HUDEP-2 (cell line): ENCODE measurements around the gene CCDC150.
"Not testable (repeated sequence)": the region's sequence is repeated elsewhere in the genome, so short reads cannot be mapped to it uniquely, and the experiment has no call there.

Experiments
- DNase-seq, 76 experiments: peaks; one replicate each; lab custom pipeline; 2025; ENCODE audit not compliant: unreplicated experiment in 76 of 76; lab: John Stamatoyannopoulos, UW

CCDC150 gene

DNA sequence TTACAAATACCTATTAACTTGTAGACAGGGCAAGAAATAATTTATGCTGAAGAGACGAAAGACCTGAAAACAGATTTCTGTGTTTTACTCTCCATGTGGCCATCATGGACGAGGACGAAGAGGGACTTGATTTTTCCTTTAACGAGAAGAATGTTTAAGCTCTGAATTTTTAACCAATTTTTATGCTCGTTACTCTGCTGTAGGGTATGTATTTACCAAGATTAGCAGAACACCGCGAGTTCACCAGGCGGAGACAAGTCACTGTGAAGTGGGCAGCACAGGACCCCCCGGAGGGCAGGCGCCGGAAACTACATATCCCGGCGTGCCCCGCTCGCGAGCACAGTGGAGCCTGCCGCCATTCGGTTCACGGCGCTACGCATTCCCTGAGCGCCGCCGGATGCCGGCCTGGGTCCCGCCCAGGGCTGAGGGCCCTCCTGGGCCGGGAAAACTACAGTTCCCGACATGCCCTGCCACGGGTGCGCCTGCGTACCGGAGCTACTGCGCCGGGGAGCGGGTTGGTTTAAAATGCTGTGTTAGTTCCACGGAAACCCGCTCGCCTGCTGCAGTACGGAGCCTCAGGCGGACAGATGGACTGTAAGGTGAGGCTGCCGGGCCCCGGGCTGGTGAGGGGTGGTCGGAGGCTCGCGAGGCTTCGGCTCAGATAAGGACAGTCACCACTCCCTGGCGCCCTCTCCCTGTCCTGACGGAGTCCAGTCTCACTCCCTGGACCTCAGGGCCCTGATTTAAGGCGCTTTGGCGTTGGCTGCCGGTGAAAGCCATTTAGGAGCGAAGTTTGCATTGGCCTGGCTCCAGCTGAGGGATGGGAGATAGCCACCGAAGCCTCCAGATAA lies at the start of gene CCDC150:
CCDC150 (plus strand) TSS at position 536 of the 851 bp plus-strand sequence; CDS start at position 588, 52 bp downstream.
- DNase-seq, result peak in 75 of 76 experiments; percentile 22 to 95 (median 87)

DNA sequence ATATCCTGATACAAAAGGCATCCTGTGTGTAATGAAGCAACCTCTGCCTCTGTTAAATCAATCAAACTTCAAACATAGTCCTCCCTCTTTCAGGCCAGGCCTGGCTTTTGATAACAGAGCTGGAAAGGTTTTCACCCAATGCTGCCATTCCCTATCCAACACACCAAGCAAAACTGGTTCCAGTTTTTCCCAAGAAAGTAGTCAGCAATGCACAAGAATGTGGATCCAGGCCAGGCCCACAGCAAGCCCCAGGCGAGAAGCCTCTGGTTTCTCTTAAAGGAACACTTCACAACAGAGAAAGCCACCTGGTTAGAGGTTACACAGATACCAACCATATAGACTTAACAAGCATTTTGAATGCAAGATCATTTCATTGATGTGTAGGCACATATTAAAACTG lies 49.2 kb upstream of the CCDC150 start:
- no peak for DNase-seq

DNA sequence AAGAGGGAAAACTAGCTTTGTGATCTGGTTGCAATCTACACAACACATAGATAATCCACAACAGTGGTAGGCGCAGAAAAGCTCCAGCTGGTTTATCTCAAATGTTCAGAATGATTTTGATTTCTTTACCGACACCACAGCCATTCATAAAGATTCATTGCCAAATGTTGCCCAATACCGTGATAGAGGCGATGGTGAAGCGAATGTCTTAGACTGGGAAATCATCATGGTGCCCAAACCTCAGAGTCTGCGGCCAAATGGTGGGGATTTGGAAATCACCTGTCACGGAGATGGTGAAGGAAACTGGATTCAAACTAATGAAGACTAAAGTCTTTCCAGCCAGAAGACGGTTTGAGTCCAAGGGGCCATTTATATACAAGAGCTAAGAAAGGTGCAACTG lies 48.5 kb upstream of the CCDC150 start:
- no peak for DNase-seq

- DNase-seq, result no peak
These were observed 47.9 kb upstream of the CCDC150 start for GRCh38 chr2:196591621-196592022.

- no peak for DNase-seq
These were observed 47.1 kb upstream of the CCDC150 start for GRCh38 chr2:196592331-196592910.

- DNase-seq, result peak in 2 of 76 experiments; percentile 2 to 5
These were observed 46.3 kb upstream of the CCDC150 start, which contains the start of gene HECW2 for GRCh38 chr2:196592911-196593881. Gene HECW2, minus strand, starts transcription at chr2:196593554.

DNA sequence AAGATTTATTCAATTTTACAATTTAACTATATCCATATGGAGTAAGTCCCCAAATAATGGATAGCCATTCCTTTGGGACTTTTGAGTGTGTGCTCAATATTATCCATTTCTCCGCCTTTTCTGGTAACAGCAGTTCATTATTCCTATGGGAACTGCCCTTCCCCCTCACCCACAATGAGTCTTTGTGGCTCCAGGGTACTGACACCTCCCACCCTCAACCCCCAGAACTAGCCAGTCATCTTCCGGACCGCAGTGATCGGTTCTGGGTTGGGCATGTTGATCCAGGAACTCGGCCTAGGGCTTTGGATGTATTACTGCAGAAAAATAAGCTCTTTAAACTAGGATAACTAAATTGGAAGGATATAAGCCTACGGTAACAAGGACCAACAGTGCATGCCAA lies 45.4 kb upstream of the CCDC150 start:
- no peak for DNase-seq

- DNase-seq, result no peak
These were observed 42.0 kb upstream of the CCDC150 start for GRCh38 chr2:196597531-196597930.

- DNase-seq, result no peak
These were observed 41.1 kb upstream of the CCDC150 start for GRCh38 chr2:196598412-196598811.

- DNase-seq, result no peak
These were observed 40.7 kb upstream of the CCDC150 start for GRCh38 chr2:196598846-196599245.

DNA sequence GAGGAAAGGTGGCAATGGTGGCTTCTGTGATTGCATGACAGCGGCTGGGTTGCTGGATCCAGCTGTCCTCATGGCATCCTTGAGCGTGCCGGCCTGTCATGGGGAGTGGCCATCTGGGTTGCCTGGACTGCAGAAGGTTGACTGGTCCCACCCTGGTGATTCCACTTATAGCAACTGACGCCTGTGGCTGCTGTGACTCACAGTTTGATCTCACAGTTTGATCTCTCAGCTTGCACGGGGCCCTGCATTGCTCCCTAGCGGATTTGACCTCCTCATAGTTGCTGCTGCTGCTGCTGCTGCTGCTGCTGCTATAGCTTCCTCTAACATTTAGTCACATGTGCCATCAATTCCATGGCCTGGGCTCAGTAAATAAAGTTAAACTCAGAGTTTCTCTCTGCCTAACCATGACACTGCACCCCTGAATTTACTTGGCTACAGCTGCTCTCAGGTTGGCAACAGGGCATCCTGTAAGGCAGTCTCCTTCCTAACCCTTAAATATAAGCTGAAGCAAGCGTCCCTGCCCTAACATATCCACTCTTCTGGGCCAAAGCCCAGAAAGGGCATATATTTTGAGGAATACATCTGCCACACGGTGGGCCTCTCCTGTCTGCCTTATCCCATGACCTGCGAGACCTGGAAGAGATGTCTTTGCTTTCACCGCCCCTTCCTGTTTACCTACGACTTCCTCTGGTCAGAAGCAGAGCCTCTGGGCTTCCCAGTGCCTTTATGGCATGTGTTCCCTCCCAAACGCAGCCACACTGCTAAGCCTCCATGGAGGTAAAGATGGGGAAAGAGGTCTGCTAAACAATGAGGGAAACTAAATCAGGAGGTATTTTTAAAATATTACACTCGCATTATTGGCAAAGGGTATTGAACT lies 37.8 kb upstream of the CCDC150 start:
- peak in 62 of 76 experiments; percentile 2 to 87 (median 48) for DNase-seq

DNA sequence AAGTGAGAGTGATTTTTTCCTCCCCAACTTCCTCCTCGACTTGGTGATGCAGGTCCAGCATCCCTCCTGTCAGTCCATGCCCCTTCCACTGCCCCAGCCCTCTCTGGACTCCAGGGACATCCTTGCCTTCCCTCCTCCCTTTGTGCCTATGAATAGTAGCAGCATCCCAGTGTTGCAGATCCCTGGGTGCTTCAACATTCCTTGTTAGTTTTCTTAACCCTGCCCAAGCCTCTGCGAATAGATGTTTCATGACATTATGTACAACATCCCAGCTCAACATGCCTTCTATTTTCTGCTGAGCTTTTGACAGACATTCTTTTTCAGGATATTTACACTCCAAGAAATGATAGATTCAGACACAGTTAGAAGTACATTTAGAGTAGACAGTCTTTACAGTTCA lies 35.3 kb upstream of the CCDC150 start:
- DNase-seq, result no peak

DNA sequence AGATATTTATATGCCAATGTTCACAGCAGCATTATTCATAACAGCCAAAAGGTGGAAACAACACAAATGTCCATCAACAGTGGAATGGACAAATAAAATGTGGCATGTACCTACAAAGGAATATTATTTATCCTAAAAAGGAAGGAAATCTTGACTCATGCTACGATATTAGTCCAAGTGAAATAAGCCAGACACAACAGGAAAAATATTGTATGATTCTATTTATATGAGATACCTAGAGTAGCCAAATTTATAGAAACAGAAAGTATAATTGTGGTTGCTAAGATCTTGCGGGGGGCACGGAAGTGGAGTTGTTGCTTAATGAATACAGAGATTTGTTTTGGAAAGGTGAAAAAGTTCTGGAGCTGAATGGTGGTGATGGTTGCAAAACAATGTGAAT lies 33.0 kb upstream of the CCDC150 start:
- no peak for DNase-seq

GRCh38 chr2:196607073-196607472 lies 32.4 kb upstream of the CCDC150 start:
- DNase-seq, result peak in 2 of 76 experiments; percentile 4 to 6

DNA sequence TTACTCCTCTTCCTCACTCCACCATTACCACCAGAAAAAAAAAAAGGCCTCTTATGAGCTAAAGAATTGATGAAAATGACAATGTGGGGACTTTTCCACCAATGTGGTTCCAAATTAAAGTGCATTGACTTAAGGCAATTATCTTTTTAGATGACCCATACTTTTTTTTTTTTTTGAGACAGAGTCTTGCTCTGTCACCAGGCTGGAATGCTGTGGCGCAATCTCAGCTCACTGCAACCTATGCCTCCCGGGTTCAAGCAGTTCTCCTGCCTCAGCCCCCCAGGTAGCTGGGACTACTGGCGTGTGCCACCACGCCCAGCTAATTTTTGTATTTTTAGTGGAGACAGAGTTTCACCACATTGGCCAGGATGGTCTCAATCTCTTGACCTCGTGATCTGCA lies 31.6 kb upstream of the CCDC150 start:
- DNase-seq, result not testable (repeated sequence)

DNA sequence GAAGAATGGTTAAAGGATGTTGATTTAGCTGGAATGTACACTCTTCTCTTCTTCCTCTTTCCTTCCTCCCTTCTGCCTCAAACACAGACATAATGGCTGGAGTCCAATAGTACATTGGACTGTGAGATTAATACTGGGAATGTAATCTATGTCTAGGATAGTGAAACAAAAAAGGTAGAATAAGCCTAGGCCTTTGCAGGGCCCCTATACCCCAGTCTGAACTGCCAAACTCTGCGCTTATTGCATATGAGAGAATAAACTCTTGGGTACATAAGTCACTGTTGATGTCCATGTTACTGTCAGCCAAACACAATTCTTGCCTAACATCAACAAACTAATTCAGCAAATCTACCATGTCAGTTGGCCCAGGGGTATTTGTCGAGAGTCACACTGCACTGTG lies 29.7 kb upstream of the CCDC150 start:
- no peak for DNase-seq

GRCh38 chr2:196610796-196611195 lies 28.7 kb upstream of the CCDC150 start:
- peak in 2 of 76 experiments; percentile 3 to 8 for DNase-seq

DNA sequence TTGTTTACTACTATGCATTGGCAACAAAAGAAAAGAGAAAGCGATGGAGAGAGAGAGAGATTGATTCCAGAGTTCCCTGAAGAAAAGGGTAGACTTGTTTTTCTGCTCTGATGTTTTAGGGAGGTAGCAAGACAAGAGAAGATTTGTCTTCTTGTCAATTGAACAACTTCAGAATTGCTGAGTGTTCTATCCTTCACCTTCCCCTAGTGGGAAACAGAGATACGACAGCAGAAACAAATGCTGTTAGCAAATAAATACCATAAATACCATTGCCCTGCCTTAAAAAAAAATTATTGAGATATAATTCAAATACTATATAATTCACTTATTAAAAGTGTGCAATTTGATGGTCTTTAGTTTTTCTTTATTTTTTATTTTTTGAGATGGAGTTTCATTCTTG lies 26.2 kb upstream of the CCDC150 start:
- DNase-seq, result no peak

DNA sequence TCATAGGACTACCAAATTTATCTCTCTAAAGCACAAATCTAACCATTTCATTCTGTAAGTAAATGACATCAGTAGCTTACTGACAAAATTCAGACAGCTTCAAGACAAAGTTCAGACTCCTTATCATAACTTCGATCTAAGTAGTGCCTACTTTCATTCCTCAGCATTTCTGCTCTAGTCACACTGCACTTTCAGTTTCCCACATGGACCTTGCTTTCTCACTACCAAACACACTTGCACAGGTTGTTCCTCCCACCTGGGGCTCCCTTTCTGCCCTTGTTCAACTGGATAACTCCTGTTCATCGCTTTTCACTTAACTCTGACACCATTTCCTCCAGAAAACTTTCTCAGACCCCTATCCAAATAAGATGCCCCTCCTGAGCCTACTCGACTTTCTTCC lies 22.1 kb upstream of the CCDC150 start:
- no peak for DNase-seq

DNA sequence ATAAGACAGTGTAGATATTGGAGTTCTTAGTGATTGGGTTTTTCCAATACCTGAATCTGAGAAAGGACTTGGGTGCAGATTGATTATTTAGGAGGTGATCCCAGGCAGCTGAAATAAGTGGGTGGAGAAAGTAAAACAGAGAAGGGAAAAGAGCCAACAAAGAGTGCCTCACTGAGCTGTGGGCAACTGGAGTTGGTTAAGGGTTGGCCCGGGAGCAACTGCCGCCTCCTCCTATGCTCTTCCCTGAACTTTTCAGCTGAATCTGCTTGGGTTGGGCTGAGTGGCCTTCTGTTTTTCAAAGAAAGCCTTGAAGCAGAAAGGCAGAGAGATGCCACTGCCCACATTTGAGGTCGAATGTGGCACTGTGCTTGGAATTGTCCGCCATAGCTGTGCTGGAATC lies 20.9 kb upstream of the CCDC150 start:
- DNase-seq, result no peak
